Medulla oblongata (tissue), 1 donor: ENCODE measurements around the gene SCP2.

Source experiments
- DNase-seq: peaks from one replicate; pipeline ENCODE4 v3.0.0-alpha.2; 2015; ENCODE audit errors: extremely low spot score

Gene SCP2

DNA sequence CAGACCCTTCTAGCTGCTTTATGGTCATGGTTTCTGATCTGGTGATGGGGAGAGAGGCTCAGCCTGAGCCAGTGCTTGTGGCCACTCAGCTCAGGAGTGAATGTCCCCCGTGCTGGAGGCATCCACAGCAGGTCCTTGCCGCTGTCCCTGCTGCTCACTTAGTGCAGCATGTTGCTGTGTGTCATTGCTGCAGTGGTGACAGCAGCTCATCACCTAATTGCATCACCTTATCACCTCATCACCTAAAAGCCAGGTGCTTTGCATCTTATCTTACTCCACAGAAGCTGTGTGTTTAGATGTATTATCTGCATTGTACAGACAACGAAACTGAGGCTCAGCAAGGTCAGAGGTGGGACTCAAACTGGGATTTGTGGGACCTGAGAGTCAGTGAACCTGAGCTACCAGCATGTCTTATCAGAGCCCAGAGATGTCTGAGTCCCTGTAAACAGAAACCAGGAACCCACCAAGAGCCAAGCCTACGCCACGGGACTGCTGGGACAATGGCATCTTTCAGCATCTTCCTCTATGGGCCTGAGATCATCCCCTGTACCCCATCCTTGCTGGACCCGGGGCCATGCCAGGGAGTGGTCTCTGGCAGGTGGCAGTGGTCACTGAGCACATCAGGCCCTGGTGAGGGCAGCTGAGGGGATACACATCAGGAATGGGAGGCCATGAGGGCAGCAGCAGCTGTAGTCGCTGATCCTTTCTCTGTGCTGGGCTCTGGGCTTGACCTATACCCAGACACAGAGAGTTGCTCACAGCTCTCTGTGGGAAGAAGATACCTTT lies 141.4 kb downstream of the SCP2 start:
- DNase-seq = no peak

DNA sequence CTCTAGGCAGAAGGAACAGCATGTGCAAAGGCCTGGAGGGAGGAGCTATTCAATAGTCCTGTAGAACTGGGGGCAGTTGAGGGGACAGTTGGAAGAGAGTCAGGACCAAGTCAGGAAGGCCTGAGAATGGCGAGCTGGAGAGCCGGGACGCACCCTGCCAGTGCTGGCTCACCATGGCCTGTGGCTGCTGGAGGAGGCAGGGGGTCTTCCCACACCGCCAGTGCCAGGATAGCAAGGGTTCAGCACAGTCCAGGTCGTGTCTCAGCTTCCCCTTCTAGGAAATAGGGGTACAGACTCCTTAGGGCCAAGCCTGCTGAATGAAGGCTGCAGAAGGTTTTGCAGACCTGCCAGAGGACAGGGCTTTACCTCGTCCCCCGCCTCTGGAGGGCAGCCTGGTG lies 142.2 kb downstream of the SCP2 start:
- no peak for DNase-seq

DNA sequence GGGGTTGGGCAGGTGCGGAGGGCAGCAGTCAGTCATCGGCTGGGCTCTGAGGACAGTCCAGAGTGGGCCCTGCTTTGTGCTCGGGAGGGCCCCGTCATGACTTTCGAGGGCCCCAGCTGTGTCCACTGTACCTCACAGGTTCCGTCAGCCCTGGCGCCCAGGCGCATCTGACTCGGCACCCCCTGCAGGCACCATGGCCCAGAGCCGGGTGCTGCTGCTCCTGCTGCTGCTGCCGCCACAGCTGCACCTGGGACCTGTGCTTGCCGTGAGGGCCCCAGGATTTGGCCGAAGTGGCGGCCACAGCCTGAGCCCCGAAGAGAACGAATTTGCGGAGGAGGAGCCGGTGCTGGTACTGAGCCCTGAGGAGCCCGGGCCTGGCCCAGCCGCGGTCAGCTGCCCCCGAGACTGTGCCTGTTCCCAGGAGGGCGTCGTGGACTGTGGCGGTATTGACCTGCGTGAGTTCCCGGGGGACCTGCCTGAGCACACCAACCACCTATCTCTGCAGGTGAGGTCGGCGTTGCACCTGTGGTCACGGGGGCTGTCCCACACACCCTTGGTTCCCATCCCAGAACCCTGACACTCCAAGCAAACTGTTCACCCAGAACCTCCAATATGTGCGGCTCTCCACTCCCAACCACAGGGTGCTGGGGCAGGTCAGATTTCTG lies 142.7 kb downstream of the SCP2 start:
- no peak for DNase-seq

GRCh38 chr1:53070621-53071020 lies 143.5 kb downstream of the SCP2 start:
- no peak for DNase-seq

DNA sequence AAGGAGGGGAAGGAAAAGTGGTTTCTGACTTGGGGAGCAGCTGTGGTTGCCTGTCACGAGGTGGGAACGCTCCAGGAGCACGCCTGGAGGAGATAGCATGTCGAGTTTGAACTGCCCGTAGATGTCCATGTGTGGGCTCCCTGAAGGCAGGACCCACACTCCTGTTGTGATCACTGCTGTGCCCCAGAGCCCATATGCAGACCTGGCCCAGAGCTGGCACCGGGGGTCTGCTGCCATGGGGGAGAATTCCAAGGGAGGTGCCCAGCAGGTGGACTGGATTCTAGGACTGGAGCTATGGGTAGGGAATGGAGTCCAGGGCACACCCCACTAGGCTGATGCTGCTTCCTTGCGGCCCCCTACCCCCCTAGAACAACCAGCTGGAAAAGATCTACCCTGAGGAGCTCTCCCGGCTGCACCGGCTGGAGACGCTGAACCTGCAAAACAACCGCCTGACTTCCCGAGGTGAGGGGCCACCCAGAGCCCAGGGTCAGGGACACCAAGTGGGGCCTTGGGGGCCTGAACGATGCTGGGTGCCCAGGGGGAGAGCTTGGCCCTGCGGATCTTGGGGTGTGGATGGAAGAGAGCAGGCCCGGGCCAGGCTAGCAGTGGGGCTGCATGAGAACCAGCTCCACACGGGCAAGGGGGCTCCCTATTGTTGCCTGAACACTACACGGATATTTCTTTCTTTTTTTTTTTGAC lies 144.2 kb downstream of the SCP2 start:
- no peak for DNase-seq

DNA sequence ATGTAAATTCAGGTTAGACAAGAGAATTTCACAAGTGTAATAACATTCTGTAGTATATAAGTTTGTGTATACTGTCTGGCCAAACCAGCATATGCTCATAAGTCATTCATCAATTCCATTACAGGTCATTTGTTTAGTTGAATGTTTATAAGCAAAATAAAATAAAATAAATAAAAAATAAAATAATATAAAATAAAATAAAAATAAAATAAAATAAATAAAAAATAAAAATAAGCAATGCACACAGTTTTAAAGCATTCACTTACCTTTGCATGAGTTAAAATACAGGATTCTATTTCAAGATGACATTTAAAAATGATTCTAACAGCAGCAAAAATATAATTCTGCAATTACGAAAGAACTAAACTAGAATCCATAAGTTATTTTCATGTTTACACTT lies 144.8 kb downstream of the SCP2 start:
- DNase-seq = no peak

GRCh38 chr1:53073287-53073686 lies 146.2 kb downstream of the SCP2 start:
- DNase-seq = no peak

- peak; percentile 70 for DNase-seq
These were observed 146.8 kb downstream of the SCP2 start for GRCh38 chr1:53073868-53074311.

GRCh38 chr1:53074313-53075154 lies 147.5 kb downstream of the SCP2 start:
- DNase-seq = no peak

DNA sequence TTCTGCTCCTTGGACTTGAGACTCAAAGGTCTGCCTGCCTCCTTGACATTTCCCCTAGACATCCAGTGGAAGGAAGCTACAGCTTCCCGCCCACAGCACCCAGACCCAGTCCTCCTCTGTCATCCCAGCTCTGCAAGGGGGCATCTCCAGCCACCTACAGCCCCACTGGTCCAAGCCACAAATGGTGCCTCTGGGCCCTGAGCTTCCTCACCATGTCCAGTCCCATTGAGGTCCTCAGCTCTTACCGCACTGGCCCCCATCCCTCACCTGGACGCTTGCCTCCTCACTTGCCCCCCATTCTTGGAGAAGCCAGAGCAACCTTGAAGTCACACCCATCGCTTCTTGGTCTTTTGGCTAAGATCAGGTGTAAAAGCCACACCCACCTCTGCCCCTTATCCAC lies 148.1 kb downstream of the SCP2 start:
- DNase-seq = no peak

- DNase-seq = no peak
These were observed 148.7 kb downstream of the SCP2 start for GRCh38 chr1:53075761-53076163.

GRCh38 chr1:53076165-53076564 lies 149.1 kb downstream of the SCP2 start:
- DNase-seq = no peak

DNA sequence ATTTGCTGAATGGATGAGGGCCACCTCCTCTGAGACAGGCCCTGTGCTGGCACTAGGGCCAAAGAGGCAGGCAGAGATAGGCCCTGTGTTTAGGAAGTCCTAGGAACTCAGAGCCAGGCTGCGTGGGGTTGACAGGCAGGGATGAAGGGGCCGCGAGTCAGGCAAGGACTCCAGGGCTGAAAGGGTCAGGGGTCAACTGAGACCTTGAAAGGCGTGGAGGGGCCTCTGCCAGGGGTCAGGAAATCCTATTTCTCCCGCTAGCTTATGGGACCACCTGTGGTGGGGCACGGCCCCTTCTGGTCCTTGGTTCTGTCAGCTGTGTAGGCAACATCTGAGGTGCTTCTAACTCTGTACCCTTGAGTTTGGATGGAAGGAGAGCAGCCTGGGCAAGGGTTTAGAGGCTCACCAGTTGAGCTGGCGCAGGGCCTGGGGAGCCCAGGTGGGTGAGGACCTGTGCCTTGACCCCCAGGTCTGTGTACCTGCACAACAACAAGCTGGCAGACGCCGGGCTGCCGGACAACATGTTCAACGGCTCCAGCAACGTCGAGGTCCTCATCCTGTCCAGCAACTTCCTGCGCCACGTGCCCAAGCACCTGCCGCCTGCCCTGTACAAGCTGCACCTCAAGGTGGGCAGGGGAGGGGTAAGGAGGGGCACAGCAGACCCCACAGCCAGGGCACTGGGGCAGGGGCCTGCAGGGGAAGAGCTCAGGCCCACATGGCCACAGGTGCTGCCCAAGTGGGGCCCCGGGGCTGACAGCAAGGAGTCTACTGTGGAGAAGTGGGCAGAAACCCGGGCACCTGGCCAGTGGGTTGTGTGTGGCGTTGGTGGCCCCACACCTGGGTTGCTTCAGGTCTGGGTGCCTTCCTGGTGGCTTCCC lies 149.9 kb downstream of the SCP2 start:
- DNase-seq = no peak

- DNase-seq = no peak
These were observed 150.5 kb downstream of the SCP2 start for GRCh38 chr1:53077599-53077965.

DNA sequence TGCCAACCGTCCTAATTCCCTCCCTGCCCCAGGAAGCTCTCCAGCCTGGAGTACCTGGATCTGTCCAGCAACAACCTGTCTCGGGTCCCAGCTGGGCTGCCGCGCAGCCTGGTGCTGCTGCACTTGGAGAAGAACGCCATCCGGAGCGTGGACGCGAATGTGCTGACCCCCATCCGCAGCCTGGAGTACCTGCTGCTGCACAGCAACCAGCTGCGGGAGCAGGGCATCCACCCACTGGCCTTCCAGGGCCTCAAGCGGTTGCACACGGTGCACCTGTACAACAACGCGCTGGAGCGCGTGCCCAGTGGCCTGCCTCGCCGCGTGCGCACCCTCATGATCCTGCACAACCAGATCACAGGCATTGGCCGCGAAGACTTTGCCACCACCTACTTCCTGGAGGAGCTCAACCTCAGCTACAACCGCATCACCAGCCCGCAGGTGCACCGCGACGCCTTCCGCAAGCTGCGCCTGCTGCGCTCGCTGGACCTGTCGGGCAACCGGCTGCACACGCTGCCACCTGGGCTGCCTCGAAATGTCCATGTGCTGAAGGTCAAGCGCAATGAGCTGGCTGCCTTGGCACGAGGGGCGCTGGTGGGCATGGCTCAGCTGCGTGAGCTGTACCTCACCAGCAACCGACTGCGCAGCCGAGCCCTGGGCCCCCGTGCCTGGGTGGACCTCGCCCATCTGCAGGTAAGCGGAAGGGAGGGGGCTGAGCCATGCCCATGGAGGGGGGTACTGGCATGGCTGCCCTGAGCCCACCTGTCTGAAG lies 151.4 kb downstream of the SCP2 start:
- DNase-seq = no peak

GRCh38 chr1:53079251-53079650 lies 152.2 kb downstream of the SCP2 start:
- no peak for DNase-seq

GRCh38 chr1:53080041-53080440 lies 153.0 kb downstream of the SCP2 start:
- no peak for DNase-seq

GRCh38 chr1:53080769-53081168 lies 153.7 kb downstream of the SCP2 start:
- DNase-seq = no peak

DNA sequence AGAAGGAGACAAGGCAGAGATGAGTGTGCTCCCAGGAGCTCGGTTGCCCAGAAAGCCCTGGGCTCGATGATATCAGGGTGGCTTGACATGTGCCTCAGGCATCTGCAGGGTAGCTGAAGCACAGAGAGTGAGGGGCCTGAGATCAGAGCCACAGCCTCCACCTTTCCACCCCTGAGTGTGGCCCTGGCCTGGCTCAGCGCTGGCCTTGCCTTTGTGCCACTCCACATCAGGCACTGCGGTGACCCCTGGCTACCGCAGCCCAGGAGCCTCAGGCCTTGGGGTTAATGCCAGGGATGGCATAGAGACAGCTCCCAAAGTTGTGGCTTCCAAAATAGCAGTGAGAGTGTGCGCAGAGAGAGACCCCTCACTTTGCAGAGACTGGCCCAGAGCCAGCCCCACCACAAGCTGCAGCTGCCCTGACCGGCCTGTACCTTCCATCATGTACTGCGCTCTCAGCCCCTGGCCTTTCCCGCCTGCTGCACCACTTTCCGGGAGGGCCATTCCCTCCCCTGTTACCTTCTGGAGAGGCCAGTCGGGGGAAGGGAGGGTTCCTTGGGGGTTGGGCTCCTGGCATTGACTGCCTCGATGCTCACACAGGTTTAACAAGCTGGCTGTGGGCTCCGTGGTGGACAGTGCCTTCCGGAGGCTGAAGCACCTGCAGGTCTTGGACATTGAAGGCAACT lies 154.4 kb downstream of the SCP2 start:
- DNase-seq = no peak
